ENCODE measurements around the gene UQCC5. TPM values are rescaled to one million over a fixed set of nuclear protein-coding genes. Genes with fewer than 3 reads are reported as not detected.

UQCC5 gene
- polyA plus RNA-seq, 2 of the 4 experiments (the other 2 are of a cell fraction) = 11.7 to 63.3 TPM

DNA sequence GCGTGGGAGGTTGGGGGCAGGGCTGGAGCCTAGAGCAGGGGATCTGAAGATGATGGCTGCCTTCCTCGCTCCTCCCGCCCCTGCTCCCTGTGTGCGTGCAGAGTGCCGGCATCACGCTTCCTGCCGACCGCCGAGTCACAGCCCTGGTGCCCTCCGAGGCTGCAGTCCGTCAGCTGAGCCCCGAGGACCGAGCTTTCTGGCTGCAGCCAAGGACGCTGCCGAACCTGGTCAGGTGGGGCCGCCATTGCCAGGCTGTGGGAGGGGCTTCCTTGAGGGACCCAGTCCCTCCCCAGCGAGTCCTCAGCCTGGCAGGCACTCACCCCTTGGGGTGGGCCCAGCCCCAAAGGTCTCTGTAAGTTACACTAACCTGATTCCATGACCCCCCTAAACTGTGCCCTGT lies 23.7 kb upstream of the UQCC5 start:
- ChIA-PET CTCF (interaction anchor here (2.5 kb wide), 1 partner anchor 41 kb away, joined by 8 read pairs; no protein-coding TSS in a partner anchor), POLR2A (no interaction called here)
- Histone ChIP-seq H3K9me3 (no peaks in the 10 kb centered on the region), H3K4me3 (no peak overlapping the region), H3K4me1 (peaks cover 2% of the 10 kb centered on the region; the same call in 2 of the 3 replicates), H3K4me2 (no peak overlapping the region), H3K27ac (no peak overlapping the region)
- WGBS (ENCODE audit: missing lambda C conversion rate) = 82% methylated on average over 9 of the region's 17 CpGs
- DNase-seq (ENCODE audit: low read depth in 1 of 2, low spot score in 1 of 2) (no peak), FAIRE-seq (no peak), ATAC-seq (no peak)
- TF ChIP-seq CBX8 (IDR thresholded peaks at IDR 0.05) (no peak), SREBF2 (IDR thresholded peaks at IDR 0.05) (no peak), NPAS2 (CRISPR knock-in tag; IDR thresholded peaks at IDR 0.05; ENCODE audit: borderline replicate concordance) (no peak), HDAC2 (IDR thresholded peaks at IDR 0.05) (no peak)

DNA sequence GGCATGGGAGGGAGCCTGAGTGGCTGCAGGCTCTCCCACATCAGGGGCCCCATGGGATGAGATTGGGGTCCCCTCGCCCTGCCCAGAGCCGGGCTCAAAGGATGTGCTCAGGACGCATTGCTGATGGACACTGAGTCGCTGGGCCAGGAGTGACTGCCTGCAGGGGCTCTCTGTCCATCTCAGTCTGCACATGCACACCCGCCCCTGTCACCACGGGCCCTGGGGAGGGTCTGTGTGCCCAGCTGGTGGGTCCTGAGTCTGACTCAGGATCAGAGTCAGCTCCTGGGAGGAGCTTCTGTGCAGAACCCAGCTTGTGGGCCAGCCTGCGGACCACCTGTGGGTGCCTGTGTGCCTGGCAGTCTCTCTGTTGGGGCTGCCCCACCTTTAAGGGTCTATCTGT lies 23.1 kb upstream of the UQCC5 start:
- no peaks in the 10 kb centered on the region for H3K9me3 ChIP-seq
- TF ChIP-seq, protein P1, sequence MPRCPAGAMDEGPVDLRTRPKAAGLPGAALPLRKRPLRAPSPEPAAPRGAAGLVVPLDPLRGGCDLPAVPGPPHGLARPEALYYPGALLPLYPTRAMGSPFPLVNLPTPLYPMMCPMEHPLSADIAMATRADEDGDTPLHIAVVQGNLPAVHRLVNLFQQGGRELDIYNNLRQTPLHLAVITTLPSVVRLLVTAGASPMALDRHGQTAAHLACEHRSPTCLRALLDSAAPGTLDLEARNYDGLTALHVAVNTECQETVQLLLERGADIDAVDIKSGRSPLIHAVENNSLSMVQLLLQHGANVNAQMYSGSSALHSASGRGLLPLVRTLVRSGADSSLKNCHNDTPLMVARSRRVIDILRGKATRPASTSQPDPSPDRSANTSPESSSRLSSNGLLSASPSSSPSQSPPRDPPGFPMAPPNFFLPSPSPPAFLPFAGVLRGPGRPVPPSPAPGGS (IDR thresholded peaks at IDR 0.05) = no peak
- TF ChIP-seq, protein P2, sequence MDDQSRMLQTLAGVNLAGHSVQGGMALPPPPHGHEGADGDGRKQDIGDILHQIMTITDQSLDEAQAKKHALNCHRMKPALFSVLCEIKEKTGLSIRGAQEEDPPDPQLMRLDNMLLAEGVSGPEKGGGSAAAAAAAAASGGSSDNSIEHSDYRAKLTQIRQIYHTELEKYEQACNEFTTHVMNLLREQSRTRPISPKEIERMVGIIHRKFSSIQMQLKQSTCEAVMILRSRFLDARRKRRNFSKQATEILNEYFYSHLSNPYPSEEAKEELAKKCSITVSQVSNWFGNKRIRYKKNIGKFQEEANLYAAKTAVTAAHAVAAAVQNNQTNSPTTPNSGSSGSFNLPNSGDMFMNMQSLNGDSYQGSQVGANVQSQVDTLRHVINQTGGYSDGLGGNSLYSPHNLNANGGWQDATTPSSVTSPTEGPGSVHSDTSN (IDR thresholded peaks at IDR 0.05) = no peak
- TF ChIP-seq ESRRA (IDR thresholded peaks at IDR 0.05; ENCODE audit: borderline replicate concordance, low read length) (no peak), TFCP2L1 (CRISPR knock-in tag; IDR thresholded peaks at IDR 0.05) (no peak), EHMT2 (IDR thresholded peaks at IDR 0.05; ENCODE audit: low read depth) (no peak), FOSB (CRISPR knock-in tag; IDR thresholded peaks at IDR 0.05) (no peak), CBX2 (IDR thresholded peaks at IDR 0.05; ENCODE audit: borderline replicate concordance, low read depth) (no peak), FOXS1 (CRISPR knock-in tag; IDR thresholded peaks at IDR 0.05) (no peak), KDM5A (IDR thresholded peaks at IDR 0.05) (no peak), NPAS2 (CRISPR knock-in tag; IDR thresholded peaks at IDR 0.05; ENCODE audit: borderline replicate concordance) (no peak), HOXB5 (CRISPR knock-in tag; IDR thresholded peaks at IDR 0.05) (no peak), FOSL2 (IDR thresholded peaks at IDR 0.05) (no peak), FOSL2 (CRISPR knock-in tag; IDR thresholded peaks at IDR 0.05) (no peak), RAD21 (conservative IDR thresholded peaks at IDR 0.05 in 1 of 2, IDR thresholded peaks at IDR 0.05 in 1 of 2) (no peak), CEBPB (IDR thresholded peaks at IDR 0.05) (no peak), RARB (CRISPR knock-in tag; IDR thresholded peaks at IDR 0.05) (no peak), JUNB (IDR thresholded peaks at IDR 0.05) (no peak), EHF (CRISPR knock-in tag; IDR thresholded peaks at IDR 0.05) (no peak)
- TF ChIP-seq, protein P3, sequence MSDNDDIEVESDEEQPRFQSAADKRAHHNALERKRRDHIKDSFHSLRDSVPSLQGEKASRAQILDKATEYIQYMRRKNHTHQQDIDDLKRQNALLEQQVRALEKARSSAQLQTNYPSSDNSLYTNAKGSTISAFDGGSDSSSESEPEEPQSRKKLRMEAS (IDR thresholded peaks at IDR 0.05) = no peak
- TF ChIP-seq, protein P4, sequence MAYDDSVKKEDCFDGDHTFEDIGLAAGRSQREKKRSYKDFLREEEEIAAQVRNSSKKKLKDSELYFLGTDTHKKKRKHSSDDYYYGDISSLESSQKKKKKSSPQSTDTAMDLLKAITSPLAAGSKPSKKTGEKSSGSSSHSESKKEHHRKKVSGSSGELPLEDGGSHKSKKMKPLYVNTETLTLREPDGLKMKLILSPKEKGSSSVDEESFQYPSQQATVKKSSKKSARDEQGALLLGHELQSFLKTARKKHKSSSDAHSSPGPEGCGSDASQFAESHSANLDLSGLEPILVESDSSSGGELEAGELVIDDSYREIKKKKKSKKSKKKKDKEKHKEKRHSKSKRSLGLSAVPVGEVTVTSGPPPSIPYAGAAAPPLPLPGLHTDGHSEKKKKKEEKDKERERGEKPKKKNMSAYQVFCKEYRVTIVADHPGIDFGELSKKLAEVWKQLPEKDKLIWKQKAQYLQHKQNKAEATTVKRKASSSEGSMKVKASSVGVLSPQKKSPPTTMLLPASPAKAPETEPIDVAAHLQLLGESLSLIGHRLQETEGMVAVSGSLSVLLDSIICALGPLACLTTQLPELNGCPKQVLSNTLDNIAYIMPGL (CRISPR knock-in tag; IDR thresholded peaks at IDR 0.05; ENCODE audit: borderline replicate concordance) = no peak
- TF ChIP-seq, protein P5, sequence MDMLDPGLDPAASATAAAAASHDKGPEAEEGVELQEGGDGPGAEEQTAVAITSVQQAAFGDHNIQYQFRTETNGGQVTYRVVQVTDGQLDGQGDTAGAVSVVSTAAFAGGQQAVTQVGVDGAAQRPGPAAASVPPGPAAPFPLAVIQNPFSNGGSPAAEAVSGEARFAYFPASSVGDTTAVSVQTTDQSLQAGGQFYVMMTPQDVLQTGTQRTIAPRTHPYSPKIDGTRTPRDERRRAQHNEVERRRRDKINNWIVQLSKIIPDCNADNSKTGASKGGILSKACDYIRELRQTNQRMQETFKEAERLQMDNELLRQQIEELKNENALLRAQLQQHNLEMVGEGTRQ (IDR thresholded peaks at IDR 0.05) = no peak
- no peak for ATAC-seq
- H3K4me2 ChIP-seq = no peak overlapping the region
- FAIRE-seq = no peak
- H3K4me3 ChIP-seq = no peak overlapping the region
- no CpG with 5 or more reads among the region's 7 CpGs for WGBS (ENCODE audit: missing lambda C conversion rate)
- CTCF ChIA-PET = interaction anchor here (2.5 kb wide), 1 partner anchor 42 kb away, joined by 8 read pairs; no protein-coding TSS in a partner anchor
- POLR2A ChIA-PET = no interaction called here
- no peak for DNase-seq (ENCODE audit: low read depth in 1 of 2, low spot score in 1 of 2)
- H3K4me1 ChIP-seq = no peaks in the 10 kb centered on the region
- H3K27ac ChIP-seq = no peak overlapping the region
